ENCODE results near the gene CFAP69.

Gene CFAP69, protein sequence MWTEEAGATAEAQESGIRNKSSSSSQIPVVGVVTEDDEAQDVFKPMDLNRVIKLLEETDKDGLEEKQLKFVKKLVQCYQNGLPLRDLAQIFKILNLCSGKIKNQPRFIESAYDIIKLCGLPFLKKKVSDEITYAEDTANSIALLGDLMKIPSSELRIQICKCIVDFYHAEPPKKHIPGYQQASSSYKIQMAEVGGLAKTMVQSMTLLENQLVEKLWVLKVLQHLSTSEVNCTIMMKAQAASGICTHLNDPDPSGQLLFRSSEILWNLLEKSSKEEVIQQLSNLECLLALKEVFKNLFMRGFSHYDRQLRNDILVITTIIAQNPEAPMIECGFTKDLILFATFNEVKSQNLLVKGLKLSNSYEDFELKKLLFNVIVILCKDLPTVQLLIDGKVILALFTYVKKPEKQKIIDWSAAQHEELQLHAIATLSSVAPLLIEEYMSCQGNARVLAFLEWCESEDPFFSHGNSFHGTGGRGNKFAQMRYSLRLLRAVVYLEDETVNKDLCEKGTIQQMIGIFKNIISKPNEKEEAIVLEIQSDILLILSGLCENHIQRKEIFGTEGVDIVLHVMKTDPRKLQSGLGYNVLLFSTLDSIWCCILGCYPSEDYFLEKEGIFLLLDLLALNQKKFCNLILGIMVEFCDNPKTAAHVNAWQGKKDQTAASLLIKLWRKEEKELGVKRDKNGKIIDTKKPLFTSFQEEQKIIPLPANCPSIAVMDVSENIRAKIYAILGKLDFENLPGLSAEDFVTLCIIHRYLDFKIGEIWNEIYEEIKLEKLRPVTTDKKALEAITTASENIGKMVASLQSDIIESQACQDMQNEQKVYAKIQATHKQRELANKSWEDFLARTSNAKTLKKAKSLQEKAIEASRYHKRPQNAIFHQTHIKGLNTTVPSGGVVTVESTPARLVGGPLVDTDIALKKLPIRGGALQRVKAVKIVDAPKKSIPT

DNA sequence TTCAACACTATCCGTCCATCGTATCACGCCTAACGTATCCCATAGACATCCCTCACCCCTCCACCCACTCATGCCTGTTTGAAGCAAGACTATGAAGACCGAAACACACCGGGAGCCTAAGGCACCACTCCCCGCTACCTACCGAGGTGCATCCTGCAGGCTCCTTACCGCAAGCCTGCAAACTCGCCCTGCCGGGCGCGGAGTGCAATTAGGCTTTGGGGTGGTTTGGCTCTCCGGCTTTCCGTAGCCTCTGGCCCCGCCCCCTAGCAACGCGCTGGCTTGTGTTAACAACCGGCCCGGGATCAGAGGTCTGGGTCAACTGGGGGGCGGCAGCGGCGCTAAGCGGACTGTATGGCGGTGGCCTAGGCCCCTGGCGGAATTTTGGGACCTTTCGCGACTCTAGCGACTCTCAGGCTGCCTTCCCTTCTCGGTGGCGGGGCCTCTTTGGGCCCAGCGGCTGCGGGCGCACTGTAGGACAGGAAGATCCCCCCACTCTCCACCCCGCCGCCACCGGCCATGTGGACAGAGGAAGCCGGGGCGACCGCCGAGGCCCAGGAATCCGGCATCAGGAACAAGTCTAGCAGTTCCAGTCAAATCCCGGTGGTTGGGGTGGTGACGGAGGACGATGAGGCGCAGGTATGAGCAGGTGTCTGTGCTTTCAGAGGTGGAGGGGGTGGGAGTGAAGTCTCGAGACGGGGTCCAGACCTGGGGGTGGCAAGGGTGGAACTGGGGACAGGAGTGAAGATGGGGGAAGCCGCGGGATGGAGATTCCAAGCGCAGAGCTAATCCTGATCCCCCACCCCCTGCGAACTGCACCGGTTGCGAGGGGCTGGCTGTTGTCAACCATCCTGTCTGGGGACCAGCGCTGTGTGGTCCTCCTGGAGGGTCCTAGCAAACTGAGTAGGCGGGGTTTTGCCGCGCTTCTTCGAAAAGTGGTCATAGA, at the start of gene CFAP69:
CFAP69 (plus strand) TSS at position 266 of the 943 bp plus-strand sequence; CDS start at position 517, 251 bp downstream.
- DNase-seq, result peak in 1 of 2 donors; percentile 42

DNA sequence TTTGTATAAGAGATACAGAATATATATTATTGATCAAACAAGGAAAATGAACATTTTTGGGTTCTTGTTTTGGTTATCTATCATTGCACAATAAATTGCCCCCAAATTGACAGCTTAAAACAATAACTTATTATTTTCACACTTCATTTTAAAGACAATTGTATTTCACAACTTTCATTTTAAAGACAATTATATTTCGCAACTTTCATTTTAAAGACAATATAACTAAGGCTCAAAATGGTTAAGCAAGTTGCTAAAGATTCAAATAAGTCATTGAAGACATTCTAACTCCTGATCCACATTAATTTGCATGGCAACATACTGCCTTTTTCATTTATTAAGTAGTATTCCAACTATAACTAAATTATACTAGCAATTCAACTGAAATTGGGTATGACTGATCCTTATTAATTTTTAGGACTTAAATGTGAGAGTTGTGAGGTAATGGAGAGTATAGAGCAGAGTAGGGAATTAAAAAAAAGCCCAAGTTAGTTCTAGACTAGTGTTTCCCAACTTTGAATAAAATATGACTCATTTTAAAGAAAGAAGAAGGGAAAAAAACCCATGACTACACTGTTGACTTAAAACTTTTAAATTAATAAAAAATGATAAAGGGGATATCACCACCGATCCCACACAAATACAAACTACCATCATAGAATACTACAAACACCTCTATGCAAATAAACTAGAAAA, 43.3 kb upstream of the CFAP69 start:
- DNase-seq, result no peak

DNA sequence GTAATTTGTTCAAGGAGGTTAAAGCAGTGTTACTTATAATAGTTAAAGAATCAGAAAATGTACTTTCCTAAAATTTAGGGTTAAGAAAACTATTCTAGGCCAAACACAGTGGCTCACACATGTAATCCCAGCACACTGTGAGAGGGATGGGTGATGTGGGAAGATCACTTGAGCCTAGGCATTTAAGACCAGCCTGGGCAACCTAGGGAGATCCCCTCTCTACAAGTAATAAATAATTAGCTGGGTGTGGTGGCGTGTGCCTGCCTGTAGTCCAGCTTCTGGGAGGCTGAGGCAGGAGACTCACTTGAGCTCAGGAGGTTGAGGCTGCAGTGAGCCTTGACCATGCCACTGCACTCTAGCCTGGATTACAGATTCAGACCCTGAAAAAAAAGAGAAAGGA, 37.0 kb upstream of the CFAP69 start:
- DNase-seq, result no peak

DNA sequence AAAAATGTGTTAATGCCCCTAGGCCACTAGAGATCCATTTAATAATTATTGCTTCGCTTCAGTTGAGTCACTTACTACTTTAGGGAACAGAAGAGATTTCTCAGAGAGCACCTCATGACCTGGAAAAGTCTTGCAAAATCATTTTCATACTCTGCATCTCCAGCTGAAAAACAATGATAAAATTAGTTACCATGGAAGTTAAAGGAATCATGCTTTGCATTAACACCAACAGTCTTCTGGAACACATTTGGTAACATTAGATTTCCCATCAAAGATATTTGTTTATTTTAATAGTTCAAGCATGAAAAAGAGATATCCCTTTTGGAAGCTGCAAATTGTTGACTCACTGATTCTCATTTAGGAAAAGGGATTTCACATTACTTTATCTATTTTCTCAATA, 35.2 kb upstream of the CFAP69 start:
- DNase-seq, result no peak

DNA sequence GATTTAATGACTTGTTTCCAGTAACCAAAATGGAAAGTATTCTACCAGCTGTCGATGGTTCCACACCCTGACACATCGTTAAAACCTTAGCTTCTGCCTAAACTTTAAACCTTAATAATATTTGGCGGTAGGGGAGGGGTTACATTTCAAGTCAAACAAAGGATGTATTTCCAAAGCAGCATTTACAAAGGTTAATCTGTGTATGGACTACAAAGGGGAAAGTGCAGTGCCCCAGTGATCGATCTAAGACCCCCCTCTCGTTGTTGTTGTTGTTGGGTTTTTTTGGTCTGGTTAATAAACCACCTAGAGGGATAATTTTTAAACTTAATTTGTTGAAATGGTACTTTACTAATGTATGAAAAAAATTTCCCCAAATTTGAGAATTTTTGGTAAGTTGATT, 34.5 kb upstream of the CFAP69 start:
- no peak for DNase-seq

DNA sequence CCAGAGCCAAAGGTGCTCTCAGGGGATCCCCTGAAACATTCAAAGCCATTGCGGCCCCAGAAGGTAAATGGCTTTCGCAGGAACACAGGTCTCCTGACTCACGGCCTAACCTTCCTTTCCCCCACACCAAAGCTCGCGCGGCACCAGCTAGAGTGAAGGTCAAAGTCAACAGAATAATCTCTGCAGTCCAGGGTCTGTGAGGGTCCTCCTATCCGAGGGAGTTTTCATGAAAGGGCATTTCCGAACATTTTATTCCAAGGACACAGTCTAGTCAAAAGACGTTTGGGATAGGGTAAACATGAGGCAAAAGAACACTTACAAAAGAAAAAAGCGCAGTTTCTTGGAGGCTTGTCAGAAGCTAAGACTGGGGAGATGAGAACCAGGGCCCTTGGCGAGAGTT, 34.0 kb upstream of the CFAP69 start:
- DNase-seq, result no peak

DNA sequence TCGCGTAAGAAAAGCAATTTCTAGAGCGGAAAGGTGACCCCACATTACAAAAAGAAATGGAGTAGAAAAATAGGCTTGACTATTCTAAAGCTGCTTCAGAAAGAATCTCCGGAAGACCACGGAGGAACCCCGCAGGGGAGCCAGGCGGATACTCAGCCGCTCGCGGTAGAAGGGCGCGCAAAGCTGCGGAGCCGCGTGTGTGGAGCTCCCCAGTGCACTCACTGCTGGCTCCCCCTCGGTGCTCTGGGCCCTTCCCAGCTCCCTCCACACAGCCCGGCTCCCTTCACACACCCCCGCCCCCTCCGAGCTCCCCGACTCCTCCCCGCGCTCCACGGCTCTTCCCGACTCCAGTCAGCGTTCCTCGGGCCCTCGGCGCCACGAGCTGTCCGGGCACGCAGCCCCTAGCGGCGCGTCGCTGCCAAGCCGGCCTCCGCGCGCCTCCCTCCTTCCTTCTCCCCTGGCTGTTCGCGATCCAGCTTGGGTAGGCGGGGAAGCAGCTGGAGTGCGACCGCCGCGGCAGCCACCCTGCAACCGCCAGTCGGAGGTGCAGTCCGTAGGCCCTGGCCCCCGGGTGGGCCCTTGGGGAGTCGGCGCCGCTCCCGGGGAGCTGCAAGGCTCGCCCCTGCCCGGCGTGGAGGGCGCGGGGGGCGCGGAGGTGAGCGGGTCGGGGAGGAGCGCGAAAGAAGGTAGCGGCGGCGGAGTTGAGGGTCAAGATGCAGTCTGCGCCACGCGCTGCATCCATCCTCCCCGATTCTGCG, 33.4 kb upstream of the CFAP69 start, which contains the start of gene STEAP2:
STEAP2 (plus strand) TSS at position 350 of the 758 bp plus-strand sequence. CDS start 13,343 bp downstream, outside the sequence.
- DNase-seq, result peak in 1 of 2 donors; percentile 4

DNA sequence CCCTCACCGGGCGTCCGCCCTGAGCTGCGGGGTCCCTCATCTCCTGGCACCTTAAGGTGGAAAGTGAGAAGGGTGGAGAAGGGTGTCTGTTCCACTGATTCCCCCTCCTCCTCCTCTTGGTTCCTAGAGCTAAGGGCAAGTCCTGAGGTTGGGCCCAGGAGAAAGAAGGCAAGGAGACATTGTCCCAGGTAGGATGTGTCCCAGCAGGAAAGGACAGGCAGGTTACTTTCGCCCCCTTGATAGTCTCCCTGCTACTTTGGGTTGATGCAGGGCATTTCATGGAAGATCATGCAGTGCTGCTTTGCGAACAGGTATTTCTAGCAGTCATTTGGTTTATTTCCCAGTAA, 32.9 kb upstream of the CFAP69 start:
- no peak for DNase-seq

DNA sequence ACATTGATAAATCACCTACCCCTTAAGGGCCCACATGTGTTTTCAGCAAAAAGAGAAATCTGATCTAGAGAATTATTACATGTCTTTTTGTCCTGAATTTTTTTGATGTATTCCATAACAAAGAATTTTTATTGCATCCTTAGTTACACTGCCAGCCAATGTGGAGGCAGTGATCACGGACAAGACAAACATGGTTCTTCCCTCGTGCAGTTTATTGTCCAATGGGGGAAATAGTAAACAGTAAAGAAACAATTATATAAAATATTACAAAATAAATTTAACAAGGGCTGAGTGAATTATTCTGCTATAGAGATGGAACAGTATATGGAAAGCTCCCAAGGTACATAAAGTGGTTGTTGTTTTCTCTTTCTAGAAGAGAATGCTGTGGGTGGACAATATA, 31.5 kb upstream of the CFAP69 start:
- DNase-seq, result no peak

DNA sequence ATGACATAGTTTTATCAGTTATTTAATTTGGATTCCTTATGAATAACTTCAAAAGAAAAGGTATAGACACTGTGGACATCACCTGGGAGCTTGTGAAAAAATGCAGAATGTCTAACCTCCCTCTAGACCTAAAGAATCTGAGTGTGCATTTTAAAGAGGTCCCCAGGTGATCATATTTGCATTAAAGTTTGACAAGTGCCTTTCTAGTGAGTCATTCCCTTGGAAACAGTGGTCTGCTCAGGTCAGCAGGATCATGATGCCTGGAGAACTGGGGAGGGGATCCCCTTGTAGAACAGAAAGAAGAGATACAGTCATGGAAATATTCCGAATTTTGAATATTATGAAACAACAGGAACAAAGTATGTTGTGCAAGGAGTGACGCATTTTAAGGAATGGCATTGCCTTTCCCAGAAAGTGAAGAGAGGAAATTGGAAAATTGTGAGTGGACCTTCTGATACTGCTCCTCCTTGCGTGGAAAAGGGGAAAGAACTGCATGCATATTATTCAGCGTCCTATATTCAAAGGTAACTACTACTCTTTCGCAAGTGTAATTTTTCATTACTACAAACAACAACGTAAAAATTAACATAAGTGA, 28.8 kb upstream of the CFAP69 start:
- DNase-seq, result no peak

DNA sequence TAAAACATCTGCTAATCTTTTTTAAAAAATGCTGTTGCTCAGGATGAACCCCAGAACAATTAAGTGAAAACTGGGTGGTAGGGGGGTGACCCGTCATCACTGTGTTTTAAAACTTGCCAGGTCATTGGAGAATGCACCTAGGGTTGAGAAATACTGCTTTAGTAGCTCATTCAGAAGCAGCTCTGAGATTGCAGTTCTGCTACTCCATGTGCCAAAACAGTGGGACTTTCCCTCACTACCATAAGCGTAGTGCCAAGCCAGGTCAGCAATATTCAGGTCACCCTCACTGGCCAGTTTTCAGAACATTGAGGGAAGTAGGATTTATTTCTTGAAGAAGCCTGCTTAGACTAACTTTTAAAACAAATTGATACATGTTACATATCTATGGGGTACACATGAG, 28.2 kb upstream of the CFAP69 start:
- no peak for DNase-seq

DNA sequence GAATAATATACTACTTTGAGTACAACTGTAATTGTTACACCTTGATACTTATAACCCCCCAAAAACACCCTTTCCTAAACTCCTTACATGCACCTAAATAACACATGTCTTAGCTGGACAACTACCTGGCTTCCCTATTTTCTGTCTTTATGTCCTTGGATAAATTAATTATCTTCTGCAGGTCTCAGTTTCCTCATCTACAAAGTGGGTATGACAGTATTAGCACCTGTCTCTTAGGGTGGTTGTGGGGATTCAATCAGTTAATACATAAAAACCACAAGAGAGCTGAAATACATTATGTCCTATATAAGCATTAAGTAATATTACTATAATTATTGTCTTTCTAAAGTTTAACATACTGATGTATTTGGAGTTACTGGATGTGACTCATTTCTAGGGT, 22.6 kb upstream of the CFAP69 start:
- no peak for DNase-seq

DNA sequence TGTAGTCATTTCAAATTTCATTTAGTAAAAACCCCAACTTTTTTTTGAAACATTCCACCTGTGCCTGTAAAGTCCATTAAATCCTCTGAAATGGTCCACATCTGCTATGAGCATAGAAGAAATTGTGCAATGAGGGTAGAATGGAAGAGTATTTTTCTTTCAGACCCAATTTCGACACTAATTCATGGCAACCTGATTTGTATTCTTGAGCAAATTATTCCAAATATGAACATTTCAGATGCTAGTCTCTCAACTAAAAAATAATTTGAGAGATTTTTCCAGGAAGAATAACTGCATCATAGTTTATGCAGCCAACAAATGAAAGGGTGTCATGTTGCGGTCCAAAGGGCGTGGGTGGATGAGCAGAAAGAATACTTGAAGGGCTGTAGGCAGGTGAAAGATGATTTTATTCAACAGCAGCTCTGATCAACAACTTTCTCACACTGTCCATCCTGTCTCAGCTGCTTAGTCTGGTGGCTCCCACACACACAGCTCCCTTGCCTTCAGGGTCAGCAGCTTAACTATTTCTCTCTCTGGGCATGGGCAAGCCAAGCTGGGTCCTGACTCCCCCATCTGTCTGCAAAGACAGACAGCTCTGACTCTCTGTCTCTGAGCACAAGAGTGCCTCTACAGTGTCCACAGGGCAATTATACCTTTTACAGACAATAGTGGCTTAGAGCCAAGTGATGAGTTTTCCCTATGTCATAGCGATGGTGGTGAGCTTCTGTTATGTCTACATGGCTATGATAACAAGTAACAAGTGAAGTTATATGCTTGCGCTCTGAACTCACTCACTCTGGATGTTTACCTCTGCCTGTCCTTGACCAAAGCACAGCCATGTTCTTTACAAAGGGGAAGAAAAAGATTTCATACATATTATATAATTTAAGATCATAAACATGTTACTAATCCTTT, 21.9 kb upstream of the CFAP69 start:
- DNase-seq, result no peak

DNA sequence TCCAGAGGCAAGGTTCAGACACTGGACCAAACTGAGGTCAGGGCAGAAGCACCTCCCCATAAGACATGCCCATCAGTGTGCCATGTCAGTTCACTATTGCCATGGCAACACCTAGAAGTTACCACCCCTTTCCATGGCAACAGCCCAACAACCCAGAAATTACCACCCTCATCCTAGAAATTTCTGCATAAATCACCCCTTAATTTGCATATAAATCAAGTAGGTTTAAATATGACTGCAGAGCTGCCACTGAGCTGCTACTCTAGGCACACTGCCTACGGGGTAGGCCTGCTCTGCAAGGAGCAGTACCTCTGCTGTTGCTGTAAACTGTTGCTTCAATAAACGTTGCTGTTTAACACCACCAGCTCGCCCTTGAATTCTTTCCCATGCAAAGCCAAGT, 20.8 kb upstream of the CFAP69 start:
- DNase-seq, result no peak

DNA sequence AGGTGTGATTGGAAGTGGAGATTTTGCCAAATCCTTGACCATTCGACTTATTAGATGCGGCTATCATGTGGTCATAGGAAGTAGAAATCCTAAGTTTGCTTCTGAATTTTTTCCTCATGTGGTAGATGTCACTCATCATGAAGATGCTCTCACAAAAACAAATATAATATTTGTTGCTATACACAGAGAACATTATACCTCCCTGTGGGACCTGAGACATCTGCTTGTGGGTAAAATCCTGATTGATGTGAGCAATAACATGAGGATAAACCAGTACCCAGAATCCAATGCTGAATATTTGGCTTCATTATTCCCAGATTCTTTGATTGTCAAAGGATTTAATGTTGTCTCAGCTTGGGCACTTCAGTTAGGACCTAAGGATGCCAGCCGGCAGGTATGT, 19.8 kb upstream of the CFAP69 start:
- DNase-seq, result no peak

DNA sequence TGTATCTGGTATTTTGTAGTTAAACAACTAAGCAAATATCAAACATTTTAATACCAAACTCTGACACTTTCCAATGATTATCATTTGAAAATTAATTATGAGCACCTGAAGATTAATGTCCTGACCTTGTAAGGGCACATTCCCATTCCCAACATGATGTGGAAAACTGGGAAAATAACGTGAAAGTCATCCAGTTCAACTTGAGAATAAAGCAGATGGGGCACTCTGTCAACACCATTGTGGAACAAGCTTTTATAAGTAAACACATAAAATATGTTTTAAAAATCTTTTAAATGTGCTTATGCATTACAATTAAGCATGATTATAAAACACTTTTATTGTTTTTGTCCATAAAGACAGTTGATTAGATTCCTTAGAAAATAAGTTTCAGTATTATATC, 19.4 kb upstream of the CFAP69 start:
- DNase-seq, result no peak

DNA sequence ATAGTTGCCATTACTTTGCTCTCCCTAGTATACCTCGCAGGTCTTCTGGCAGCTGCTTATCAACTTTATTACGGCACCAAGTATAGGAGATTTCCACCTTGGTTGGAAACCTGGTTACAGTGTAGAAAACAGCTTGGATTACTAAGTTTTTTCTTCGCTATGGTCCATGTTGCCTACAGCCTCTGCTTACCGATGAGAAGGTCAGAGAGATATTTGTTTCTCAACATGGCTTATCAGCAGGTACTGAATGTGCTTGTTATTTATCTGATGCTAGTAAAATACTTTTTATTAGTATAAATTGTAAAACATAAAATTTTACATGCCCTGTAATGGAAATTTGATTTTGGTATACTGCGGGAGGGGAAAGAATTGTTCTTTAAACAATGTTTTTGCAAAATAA, 17.7 kb upstream of the CFAP69 start:
- DNase-seq, result no peak

DNA sequence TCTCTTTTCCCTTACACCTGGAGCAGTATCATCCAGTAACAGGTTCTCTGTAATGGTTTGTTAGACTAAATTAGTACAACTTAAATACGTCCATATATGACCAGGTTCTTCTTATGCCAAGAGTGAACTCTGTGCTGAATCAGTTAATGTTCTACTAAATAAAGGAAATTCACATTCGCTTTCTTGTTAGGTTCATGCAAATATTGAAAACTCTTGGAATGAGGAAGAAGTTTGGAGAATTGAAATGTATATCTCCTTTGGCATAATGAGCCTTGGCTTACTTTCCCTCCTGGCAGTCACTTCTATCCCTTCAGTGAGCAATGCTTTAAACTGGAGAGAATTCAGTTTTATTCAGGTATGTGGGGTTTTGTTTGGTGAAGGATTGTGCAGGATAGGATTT, 15.3 kb upstream of the CFAP69 start:
- no peak for DNase-seq

DNA sequence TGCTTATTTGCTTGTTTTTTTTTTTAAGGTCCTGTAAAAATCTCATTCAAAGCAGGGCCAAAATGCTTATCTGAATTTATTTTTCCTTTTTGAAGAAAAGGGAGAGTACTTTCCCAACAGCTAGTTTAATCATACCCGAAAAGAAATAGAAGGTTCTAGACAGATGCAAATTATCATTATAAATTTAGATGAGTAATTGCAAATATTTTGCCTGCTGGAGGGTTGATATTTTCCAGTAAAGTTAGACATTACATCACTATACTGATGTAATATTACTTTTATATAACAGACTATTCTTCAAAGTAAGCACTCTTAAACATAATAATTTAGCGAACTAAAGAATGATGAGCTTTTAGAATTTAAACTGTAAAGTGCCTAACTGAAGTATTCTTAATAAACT, 14.1 kb upstream of the CFAP69 start:
- no peak for DNase-seq

DNA sequence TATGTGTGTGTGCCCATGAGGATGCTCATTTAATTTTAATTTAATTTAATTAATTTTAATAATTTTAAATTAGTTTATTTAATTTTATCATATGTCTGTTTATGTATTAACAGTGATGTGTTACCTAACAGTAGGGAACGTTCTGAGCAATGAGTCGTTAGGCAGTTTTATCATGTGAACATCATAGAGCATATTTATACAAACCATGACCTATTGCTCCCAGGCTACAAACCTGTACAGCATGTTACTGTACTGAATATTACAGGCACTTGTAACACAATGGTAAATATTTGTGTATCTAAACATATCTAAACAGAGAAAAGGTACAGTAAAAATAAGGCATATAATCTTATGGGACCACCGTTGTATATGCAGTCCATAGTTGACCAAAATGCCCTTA, 13.7 kb upstream of the CFAP69 start:
- no peak for DNase-seq

All from bone marrow (tissue), 2 donors.